SK-N-SH (cell line): ENCODE results near the gene VENTX. TPM values are rescaled to one million over a fixed set of nuclear protein-coding genes. Genes with fewer than 3 reads are reported as not detected.
"Not testable (repeated sequence)": the region's sequence is repeated elsewhere in the genome, so short reads cannot be mapped to it uniquely, and the experiment has no call there.

Experiments used
- CTCF ChIA-PET: fragments of 300-600, 350-600 bp; formaldehyde crosslinking; extraction: SDS; loops from one replicate; lab custom pipeline; 2021; lab: Yijun Ruan, JAX
- POLR2A ChIA-PET: fragments of 350-600 bp; sonication (Branson Sonifier 250); formaldehyde crosslinking; extraction: SDS; loops from one replicate; lab custom pipeline; 2020; ENCODE audit warnings: antibody characterized with exemption, inconsistent platforms; lab: Yijun Ruan, JAX
- DNase-seq: peaks from one replicate; pipeline ENCODE4 v3.0.0; 2012
- H2AFZ ChIP-seq: fragments of 200-600 bp; sonication (generic); 2 replicates; pipeline ENCODE4 v1.8.1; 2016; ENCODE audit warnings: antibody characterized with exemption, mild to moderate bottlenecking, low read depth
- H3F3A ChIP-seq: fragments of 200-600 bp; sonication (generic); replicated peaks from 2 replicates; pipeline ENCODE3; 2016; ENCODE audit warnings: antibody characterized with exemption, mild to moderate bottlenecking; ENCODE audit not compliant: insufficient read depth
- H3K27ac ChIP-seq, 2 experiments: fragments of 200-500 bp in 1 of 2; fragments of 200-600 bp in 1 of 2; sonication (Bioruptor generic) in 1 of 2; sonication (generic), shearing (Covaris generic) in 1 of 2; 2 replicates each; pipeline versions ENCODE4 v1.5.1 to v1.6.1; 2014 to 2016; ENCODE audit warnings: low read depth in 2 of 2, inconsistent platforms in 1 of 2, low read length in 1 of 2, mild to moderate bottlenecking in 1 of 2, mixed read lengths in 1 of 2
- H3K27me3 ChIP-seq: fragments of 200-600 bp; sonication (generic), shearing (Covaris generic); 2 replicates; pipeline ENCODE4 v1.6.1; 2016; ENCODE audit warnings: mixed run types; ENCODE audit not compliant: insufficient read depth
- H3K36me3 ChIP-seq, 2 experiments: fragments of 200-500 bp in 1 of 2; fragments of 200-600 bp in 1 of 2; sonication (Bioruptor generic) in 1 of 2; sonication (generic) in 1 of 2; replicated peaks in 1 of 2; 2 replicates each; pipeline versions ENCODE3 to v1.5.1; 2014 to 2016; ENCODE audit warnings: low read length in 1 of 2, mild to moderate bottlenecking in 1 of 2; ENCODE audit not compliant: insufficient read depth in 2 of 2, control insufficient read depth in 1 of 2
- H3K4me1 ChIP-seq, 2 experiments: fragments of 200-500 bp in 1 of 2; fragments of 200-600 bp in 1 of 2; sonication (Bioruptor generic) in 1 of 2; sonication (generic), shearing (Covaris generic) in 1 of 2; 2 replicates each; pipeline versions ENCODE4 v1.5.1 to v1.6.1; 2014 to 2016; ENCODE audit warnings: low read depth in 1 of 2, low read length in 1 of 2, mixed run types in 1 of 2; ENCODE audit not compliant: insufficient read depth in 2 of 2, control insufficient read depth in 1 of 2
- H3K4me2 ChIP-seq: fragments of 200-600 bp; sonication (generic), shearing (Covaris generic); 2 replicates; pipeline ENCODE4 v1.6.1; 2017; ENCODE audit warnings: mixed run types
- H3K4me3 ChIP-seq, 2 experiments: fragments of 200-500 bp in 1 of 2; fragments of 200-600 bp in 1 of 2; sonication (Bioruptor generic) in 1 of 2; sonication (generic), shearing (Covaris generic) in 1 of 2; 2 replicates each; pipeline versions ENCODE4 v1.5.1 to v1.8.1; 2014 to 2016; ENCODE audit warnings: low read depth in 2 of 2, inconsistent platforms in 1 of 2, low read length in 1 of 2, mild to moderate bottlenecking in 1 of 2, mixed read lengths in 1 of 2, moderate library complexity in 1 of 2
- H3K79me2 ChIP-seq: fragments of 200-600 bp; sonication (generic); 2 replicates; pipeline ENCODE4 v1.8.1; 2017; ENCODE audit warnings: mild to moderate bottlenecking; ENCODE audit not compliant: insufficient read depth
- H3K9ac ChIP-seq: fragments of 200-600 bp; sonication (generic); 2 replicates; pipeline ENCODE4 v1.6.1; 2017; ENCODE audit warnings: mixed run types
- H3K9me2 ChIP-seq: fragments of 200-600 bp; sonication (generic); 2 replicates; pipeline ENCODE4 v1.6.1; 2017; ENCODE audit warnings: mixed run types
- H3K9me3 ChIP-seq: fragments of 200-600 bp; sonication (generic); 2 replicates; pipeline ENCODE4 v1.6.1; 2017; ENCODE audit warnings: mixed run types, mild to moderate bottlenecking, moderate library complexity
- H4K20me1 ChIP-seq: fragments of 200-600 bp; sonication (generic); 2 replicates; pipeline ENCODE4 v1.6.1; 2017; ENCODE audit warnings: mild to moderate bottlenecking, mixed run types; ENCODE audit not compliant: insufficient read depth
- ELF1 ChIP-seq: IDR thresholded peaks from 2 replicates; pipeline ENCODE4 v1.4.0; 2012
- FOXJ3 ChIP-seq: sonication (generic); formaldehyde crosslinking; IDR thresholded peaks from 2 replicates; pipeline ENCODE4 v1.5.1; 2020; ENCODE audit warnings: mild to moderate bottlenecking, missing genetic modification reagents
- FOXM1 ChIP-seq: IDR thresholded peaks from 2 replicates; pipeline ENCODE4 v1.4.0; 2012; ENCODE audit warnings: low read depth, mild to moderate bottlenecking
- GATA2 ChIP-seq: sonication (generic); formaldehyde crosslinking; IDR thresholded peaks from 2 replicates; pipeline ENCODE4 v1.5.0; 2020; ENCODE audit warnings: mild to moderate bottlenecking, missing genetic modification reagents
- JUND ChIP-seq: IDR thresholded peaks from 2 replicates; pipeline ENCODE4 v1.4.0; 2012
- MEF2A ChIP-seq: IDR thresholded peaks from 2 replicates; pipeline ENCODE4 v1.4.0; 2012; ENCODE audit warnings: low read depth, borderline replicate concordance
- NRF1 ChIP-seq: IDR thresholded peaks from 2 replicates; pipeline ENCODE4 v1.6.1; 2012; ENCODE audit warnings: low read depth, mild to moderate bottlenecking, low read length
- PBX3 ChIP-seq: IDR thresholded peaks from 2 replicates; pipeline ENCODE4; 2012
- POLR2AphosphoS5 ChIP-seq: IDR thresholded peaks from 2 replicates; pipeline ENCODE4 v1.6.1; 2012; ENCODE audit warnings: low read depth, low read length
- RAD21 ChIP-seq: IDR thresholded peaks from 2 replicates; pipeline ENCODE4 v1.6.1; 2012; ENCODE audit warnings: mild to moderate bottlenecking, low read length
- RCOR1 ChIP-seq: fragments of 150-350 bp; IDR thresholded peaks from 2 replicates; pipeline ENCODE4 v1.6.1; 2017; ENCODE audit warnings: antibody characterized with exemption, low read length
- RXRA ChIP-seq: IDR thresholded peaks from 2 replicates; pipeline ENCODE4 v1.4.0; 2012; ENCODE audit warnings: low read depth, mild to moderate bottlenecking, borderline replicate concordance
- TEAD4 ChIP-seq: IDR thresholded peaks from 2 replicates; pipeline ENCODE4 v1.4.0; 2012; ENCODE audit warnings: mild to moderate bottlenecking, borderline replicate concordance; ENCODE audit not compliant: insufficient read depth
- YY1 ChIP-seq: IDR thresholded peaks from 2 replicates; pipeline ENCODE4 v1.4.0; 2012; ENCODE audit warnings: low read depth, mild to moderate bottlenecking
- WGBS: methylation state at CpG from one replicate; pipeline ENCODE4 v1.1.6; 2017; ENCODE audit warnings: low lambda C conversion rate; 5-methylcytosine and 5-hydroxymethylcytosine counted together
- polyA plus RNA-seq, 3 experiments: library from polyadenylated mRNA; depleted of rRNA; stranded (reverse); fragments of >200 nt; gene quantifications; 2 replicates each; pipeline ENCODE4 v1.2.3, GENCODE V29; 2012
- TF ChIP-seq, protein P1 (sequence below): fragments of 150-350 bp; IDR thresholded peaks from 2 replicates; pipeline ENCODE4 v1.6.1; 2016; ENCODE audit warnings: mild to moderate bottlenecking, low read depth, low read length

VENTX gene
- polyA plus RNA-seq, 1 of the 3 experiments (the other 2 are of a cell fraction): not detected

- Histone ChIP-seq H3K4me3 (no peak overlapping the region), H3K79me2 (no peaks in the 10 kb centered on the region), H4K20me1 (no peaks in the 10 kb centered on the region), H3K9me3 (no peaks in the 10 kb centered on the region), H3K4me1 (no peaks in the 10 kb centered on the region), H3K27me3 (peaks cover 72% of the 10 kb centered on the region), H3K4me2 (no peak overlapping the region), H3K9ac (no peak overlapping the region), H3K36me3 (no peaks in the 10 kb centered on the region), H3K27ac (no peak overlapping the region), H2AFZ (no peak overlapping the region), H3F3A (no peaks in the 10 kb centered on the region), H3K9me2 (no peaks in the 10 kb centered on the region)
- ChIA-PET POLR2A (no interaction called here), CTCF (no interaction called here)
- no peak for DNase-seq
- WGBS: 29% methylated on average over 8 of the region's 11 CpGs
- TF ChIP-seq, protein P1, sequence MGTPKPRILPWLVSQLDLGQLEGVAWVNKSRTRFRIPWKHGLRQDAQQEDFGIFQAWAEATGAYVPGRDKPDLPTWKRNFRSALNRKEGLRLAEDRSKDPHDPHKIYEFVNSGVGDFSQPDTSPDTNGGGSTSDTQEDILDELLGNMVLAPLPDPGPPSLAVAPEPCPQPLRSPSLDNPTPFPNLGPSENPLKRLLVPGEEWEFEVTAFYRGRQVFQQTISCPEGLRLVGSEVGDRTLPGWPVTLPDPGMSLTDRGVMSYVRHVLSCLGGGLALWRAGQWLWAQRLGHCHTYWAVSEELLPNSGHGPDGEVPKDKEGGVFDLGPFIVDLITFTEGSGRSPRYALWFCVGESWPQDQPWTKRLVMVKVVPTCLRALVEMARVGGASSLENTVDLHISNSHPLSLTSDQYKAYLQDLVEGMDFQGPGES: no peak
- no peak for TF ChIP-seq TEAD4
- TF ChIP-seq ELF1: no peak
- no peak for TF ChIP-seq JUND
- no peak for TF ChIP-seq RAD21
- TF ChIP-seq RXRA: no peak
- no peak for TF ChIP-seq FOXM1
- no peak for TF ChIP-seq NRF1
- no peak for TF ChIP-seq POLR2AphosphoS5
- no peak for TF ChIP-seq FOXJ3 (CRISPR knock-in tag)
- no peak for TF ChIP-seq RCOR1
- TF ChIP-seq MEF2A: no peak
- no peak for TF ChIP-seq PBX3
- TF ChIP-seq YY1: no peak
- TF ChIP-seq GATA2 (CRISPR knock-in tag): no peak
These were observed 5.6 kb upstream of the VENTX start for GRCh38 chr10:133231946-133232574.

DNA sequence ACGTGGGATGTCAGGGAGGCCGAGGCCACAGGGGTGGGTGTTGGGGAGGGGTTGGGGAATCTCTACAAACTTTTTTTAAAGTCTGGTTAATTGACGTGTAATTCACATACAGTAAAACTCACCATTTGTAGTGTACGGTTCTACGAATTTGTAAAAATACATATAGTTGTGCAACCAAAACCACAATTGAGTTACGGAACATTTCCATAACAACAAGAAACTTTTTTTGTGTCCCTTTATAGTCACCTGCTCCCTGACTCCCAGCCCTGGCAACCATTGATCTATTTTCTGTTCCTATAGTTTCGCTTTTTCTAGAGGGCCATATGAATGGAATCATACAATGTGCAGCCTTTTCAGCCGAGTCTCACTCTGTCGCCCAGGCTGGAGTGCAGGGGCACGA, 2.9 kb upstream of the VENTX start:
- H3K79me2 ChIP-seq, H3K4me3 ChIP-seq, POLR2A ChIA-PET, H3K4me2 ChIP-seq, H3K36me3 ChIP-seq, H3K4me1 ChIP-seq, H2AFZ ChIP-seq, H3K9ac ChIP-seq, H3K9me2 ChIP-seq, H3F3A ChIP-seq, H4K20me1 ChIP-seq, H3K9me3 ChIP-seq, DNase-seq, H3K27ac ChIP-seq, CTCF ChIA-PET: not testable (repeated sequence)
- H3K27me3 ChIP-seq: peaks cover 77% of the 10 kb centered on the region
- WGBS: 41% methylated on average over 10 of the region's 10 CpGs
